HG02642 (cell line): ENCODE results near the gene ZNF436.

ENCODE experiments used
- ATAC-seq: cut with Tn5 transposase; IDR thresholded peaks from one replicate; pipeline ENCODE4 v1.9.1; 2021; ENCODE audit warnings: mild to moderate bottlenecking; ENCODE audit not compliant: unreplicated experiment, poor library complexity

ZNF436 gene

GRCh38 chr1:23369335-23370013, at the start of gene ZNF436:
Gene ZNF436 (minus strand): TSS chr1:23369836. CDS start chr1:23368005, 1,831 bp downstream.
- no peak for ATAC-seq

GRCh38 chr1:23419180-23419579, 49.5 kb upstream of the ZNF436 start:
- ATAC-seq = no peak

- ATAC-seq = no peak
Measured at GRCh38 chr1:23417570-23417969, 47.9 kb upstream of the ZNF436 start.

DNA sequence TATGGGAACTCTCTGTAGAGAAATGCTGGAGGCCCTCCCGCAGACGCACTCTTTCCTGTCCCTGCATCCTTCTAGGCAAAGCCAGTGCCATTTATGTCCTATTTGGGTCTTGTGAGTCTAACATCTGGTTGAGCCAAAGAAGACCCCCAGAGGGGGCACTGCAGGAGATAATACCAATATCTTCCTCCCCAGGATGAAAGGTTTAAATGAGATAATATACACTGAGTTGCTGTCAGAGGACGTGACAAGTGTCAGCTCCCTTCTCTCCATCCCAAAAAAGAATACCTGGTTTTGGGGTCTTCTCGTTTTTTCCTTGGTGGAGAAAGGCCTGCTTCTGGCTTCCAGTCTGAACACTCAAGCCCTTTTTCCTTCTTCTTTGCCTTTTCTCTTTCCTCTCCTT, 47.3 kb upstream of the ZNF436 start:
- no peak for ATAC-seq

DNA sequence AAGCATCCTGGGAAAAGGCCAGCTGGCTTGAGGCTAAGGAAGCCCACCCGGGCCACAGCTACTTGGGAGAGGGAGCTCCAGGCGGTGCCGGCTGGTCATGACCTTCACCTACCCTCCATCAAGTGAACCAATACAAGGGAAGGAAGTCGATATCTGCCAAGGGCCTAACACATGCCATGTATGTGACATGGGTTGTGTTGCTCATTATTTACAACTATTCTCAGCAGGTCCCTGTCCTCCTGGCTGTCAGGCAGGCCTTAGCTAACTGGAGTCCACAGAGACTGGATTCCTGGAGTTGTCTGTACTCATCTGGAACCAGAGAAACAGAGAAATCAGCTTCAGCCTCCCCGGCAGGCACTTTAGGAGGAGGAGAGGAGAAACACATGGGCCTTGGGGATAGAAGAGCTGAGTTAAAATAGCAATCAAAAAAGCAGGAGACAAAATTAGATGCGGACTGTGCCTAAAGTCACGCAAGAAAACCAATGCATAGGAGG, 39.2 kb upstream of the ZNF436 start:
- ATAC-seq = no peak

GRCh38 chr1:23407016-23407630, 37.5 kb upstream of the ZNF436 start:
- ATAC-seq = no peak

- no peak for ATAC-seq
Measured at GRCh38 chr1:23405946-23406345, 36.3 kb upstream of the ZNF436 start.

DNA sequence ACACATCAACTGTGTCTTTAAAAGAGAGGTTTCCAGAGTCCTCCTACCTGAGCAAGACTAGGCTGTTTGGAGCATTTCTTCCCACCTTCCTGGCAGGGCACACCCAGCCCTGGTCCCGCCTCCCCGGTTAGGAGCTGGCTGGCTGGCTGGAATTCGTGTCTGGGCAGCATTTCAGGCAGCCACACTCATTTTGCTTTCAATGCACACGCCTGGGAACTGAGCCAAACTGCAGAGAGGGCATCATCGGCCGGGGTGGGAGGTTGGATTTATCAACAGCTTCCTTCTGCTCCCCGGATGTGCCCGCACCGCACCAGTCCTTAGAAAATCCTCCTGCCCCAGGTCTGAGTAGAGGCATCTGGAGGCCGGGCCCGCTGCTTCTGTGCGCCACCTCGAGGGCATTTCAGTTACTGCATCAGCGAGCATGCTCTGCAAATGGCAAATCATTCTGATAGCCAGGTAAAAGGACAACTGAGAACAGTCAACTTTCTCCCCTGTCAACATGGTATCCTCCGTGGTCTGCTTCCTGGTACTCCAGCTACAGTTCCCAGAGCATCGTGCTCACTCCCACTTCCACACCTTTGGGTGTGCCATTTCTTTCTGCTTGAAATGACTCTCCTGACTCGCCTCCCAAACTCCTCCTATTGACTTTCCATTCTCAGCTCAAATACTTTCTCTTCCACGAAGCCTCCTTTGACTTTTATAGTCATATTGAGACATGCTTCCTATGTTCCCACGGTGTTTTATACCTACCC, 34.3 kb upstream of the ZNF436 start:
- no peak for ATAC-seq

DNA sequence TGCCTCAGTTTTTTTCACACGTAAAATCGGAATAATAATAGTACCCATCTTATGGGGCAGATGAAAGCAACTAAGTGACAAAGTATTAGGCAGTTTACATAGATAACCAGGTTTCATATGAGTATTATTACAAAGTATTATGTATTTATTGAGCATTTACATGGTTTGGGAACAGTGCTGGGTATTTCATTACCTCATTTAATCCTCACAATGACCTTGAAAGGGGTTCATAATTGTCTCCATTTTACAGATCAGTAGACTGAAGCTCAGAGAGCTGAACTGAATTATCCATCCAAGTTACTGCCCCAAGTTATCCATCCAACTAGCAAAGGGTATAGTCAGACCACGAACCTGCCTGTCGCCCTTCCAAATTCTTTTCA, 33.7 kb upstream of the ZNF436 start:
- ATAC-seq = no peak

DNA sequence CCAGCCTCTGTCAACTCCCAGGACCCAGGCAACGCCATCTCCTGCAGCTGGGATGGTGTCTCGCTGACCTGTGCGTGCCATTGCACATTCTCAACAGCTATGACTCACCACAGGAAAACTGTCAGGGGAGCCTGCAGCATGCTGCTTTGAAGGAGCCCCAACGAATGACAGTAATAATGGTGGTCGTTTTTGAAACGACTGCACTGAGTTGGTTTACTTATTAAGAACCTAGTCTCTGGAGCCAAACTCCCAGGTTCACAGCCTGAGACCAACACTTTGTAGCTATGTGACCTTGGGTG, 33.4 kb upstream of the ZNF436 start:
- ATAC-seq = no peak

- no peak for ATAC-seq
Measured at GRCh38 chr1:23402286-23403037, 32.8 kb upstream of the ZNF436 start.

DNA sequence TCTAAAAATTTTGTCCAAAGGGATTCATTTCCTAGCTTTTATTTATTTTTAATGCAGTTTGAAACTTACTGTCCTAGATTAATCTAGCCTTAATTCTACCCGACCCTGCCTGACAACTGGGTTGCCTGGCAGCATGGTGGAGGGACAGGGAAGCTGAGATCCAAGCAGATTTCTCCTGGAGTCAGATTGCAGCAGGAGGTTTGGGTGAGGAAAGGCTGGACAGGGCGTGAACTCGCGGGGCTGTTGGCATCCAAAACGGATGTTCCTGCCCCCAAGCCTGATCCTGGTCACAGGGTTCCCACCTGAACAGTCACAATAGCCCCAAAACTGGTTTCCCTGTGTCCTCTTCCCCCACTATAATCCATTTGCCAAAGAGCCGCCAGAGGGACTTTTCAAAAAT, 31.7 kb upstream of the ZNF436 start:
- ATAC-seq = no peak

- ATAC-seq = no peak
Measured at GRCh38 chr1:23400324-23401114, 30.9 kb upstream of the ZNF436 start.

- no peak for ATAC-seq
Measured at GRCh38 chr1:23399229-23399628, 29.6 kb upstream of the ZNF436 start.

- ATAC-seq = no peak
Measured at GRCh38 chr1:23397908-23398307, 28.3 kb upstream of the ZNF436 start.

DNA sequence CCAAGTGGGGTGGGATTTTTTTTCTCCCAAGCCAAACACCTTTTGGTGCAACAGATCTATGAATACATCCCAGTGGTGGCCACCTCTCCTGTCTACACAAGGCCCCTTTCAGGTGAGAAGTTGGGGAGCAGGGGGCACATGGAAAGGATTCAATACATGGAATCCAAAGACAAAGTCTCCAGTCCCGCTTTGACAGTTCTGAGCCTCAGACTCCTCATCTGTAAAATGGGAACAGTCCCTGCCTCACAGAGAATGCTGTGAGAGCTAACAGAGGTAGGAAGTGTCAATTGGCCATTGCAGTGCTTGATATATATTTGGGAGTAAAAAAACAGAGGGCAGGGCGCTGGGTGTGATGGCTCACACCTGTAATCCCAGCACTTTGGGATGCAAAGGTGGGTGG, 26.7 kb upstream of the ZNF436 start:
- no peak for ATAC-seq

- ATAC-seq = no peak
Measured at GRCh38 chr1:23395849-23396248, 26.2 kb upstream of the ZNF436 start.

DNA sequence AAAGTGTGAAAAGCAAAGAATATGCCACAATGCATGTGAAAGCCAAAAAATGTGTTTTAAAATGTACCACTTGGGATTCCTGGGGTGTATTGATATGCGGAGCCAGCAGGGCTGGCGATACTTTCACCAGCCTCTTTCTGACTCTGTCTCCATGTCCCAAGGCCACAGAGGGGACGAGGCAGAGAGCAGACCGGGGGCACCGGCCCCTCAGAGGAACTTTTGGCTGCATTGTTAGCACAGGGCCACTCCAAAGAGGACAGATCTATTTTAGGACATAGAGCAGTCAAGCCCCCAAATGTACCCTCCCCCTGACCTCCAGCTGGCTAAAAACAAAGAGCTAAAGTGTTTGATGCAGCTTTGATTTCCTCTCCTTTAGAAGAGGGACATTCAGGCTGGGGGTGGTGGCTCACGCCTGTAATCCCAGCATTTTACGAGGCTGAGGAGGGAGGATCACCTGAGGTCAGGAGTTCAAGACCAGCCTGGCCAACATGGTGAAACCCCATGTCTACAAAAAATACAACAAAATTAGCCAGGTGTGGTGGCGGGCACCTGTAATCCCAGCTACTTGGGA, 25.6 kb upstream of the ZNF436 start:
- ATAC-seq = no peak

- ATAC-seq = no peak
Measured at GRCh38 chr1:23394684-23395083, 25.0 kb upstream of the ZNF436 start.

DNA sequence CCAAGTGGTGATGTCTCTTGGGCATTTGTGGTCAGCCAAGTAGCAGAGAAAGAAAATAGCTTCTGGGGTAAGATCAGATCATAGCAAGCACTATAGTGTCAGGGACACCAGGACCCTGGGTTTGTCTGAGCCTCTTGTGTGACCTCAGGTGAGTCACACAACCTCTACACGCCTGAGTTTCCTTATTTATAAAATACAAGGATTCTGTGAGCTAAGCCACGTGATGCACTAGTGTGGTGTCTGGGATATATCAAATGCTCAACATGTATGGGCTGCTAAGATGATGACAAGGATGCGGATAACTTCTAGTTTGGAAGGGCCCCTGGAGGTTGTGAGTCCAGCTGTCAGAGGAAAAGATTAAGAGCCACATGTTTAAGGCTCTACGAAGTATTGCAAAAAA, 24.5 kb upstream of the ZNF436 start:
- no peak for ATAC-seq
